Psoas muscle (tissue), 8 donors: ENCODE data around the gene MRPL1. TPM values are rescaled to one million over a fixed set of nuclear protein-coding genes. Genes with fewer than 3 reads are reported as not detected.
A peak's percentile ranks its signal among the peaks of the same experiment; 100 is the strongest.
"Not testable (repeated sequence)": the region's sequence is repeated elsewhere in the genome, so short reads cannot be mapped to it uniquely, and the experiment has no call there.

Experiments
- ATAC-seq, 4 donors: fragments of 200-7000 bp; cut with Tn5 transposase; one replicate each; pipeline ENCODE4 v1.9.1; 2020; ENCODE audit warnings: moderate library complexity in 3 of 4, mild to moderate bottlenecking in 2 of 4
- DNase-seq, 2 donors: peaks; one replicate each; pipeline ENCODE4 v3.0.0-alpha.2; 2020
- H3K27ac ChIP-seq: fragments of 200-600 bp; one replicate; pipeline ENCODE4 v1.8.0; 2022
- H3K27me3 ChIP-seq, 3 donors: fragments of 200-600 bp in 1 of 3; one replicate each; pipeline versions ENCODE4 v1.6.1 to v1.8.0; 2013 to 2022; ENCODE audit warnings: low read length in 2 of 3, mild to moderate bottlenecking in 2 of 3, moderate library complexity in 1 of 3; ENCODE audit not compliant: insufficient read depth in 3 of 3
- H3K36me3 ChIP-seq, 2 donors: fragments of 200-600 bp in 1 of 2; one replicate each; pipeline versions ENCODE4 v1.6.1 to v1.8.0; 2013 to 2022; ENCODE audit warnings: low read depth in 1 of 2, mild to moderate bottlenecking in 1 of 2, moderate library complexity in 1 of 2; ENCODE audit not compliant: insufficient read depth in 1 of 2
- H3K4me1 ChIP-seq: fragments of 200-600 bp; one replicate; pipeline ENCODE4 v1.8.0; 2022
- H3K4me3 ChIP-seq: fragments of 200-600 bp; one replicate; pipeline ENCODE4 v1.8.0; 2022; ENCODE audit warnings: mild to moderate bottlenecking
- H3K9me3 ChIP-seq: fragments of 200-600 bp; one replicate; pipeline ENCODE4 v1.8.0; 2022
- WGBS, 3 donors: extraction: QIAGEN DNeasy Blood & Tissue Kit; methylation state at CpG; one replicate each; pipeline versions ENCODE4 v1.1.6 to v1.1.7; 2013; 5-methylcytosine and 5-hydroxymethylcytosine counted together
- intact Hi-C, 2 donors: fragments of 100-400 bp; cut with DNase I; formaldehyde crosslinking; loops; one replicate each; pipeline versions ENCODE4 v1.11.0 to v1.14.2; 2022
- polyA plus RNA-seq, 3 donors: library from polyadenylated mRNA; stranded (reverse); fragments of 200-250 nt; gene quantifications; one replicate each; pipeline ENCODE4 v1.2.3, GENCODE V29; 2013
- total RNA-seq, 4 donors: library from RNA; stranded (reverse); fragmentation: NEBNext Ultra II Directional in 2 of 4; extraction: Animal tissue kit (Norgen Biotek cat#: 25700) in 2 of 4; gene quantifications; one replicate each; pipeline versions ENCODE4 v1.2.1 to v1.2.4, GENCODE V29; 2021 to 2023
- TF ChIP-seq, protein P1 (sequence below): fragments of 200-600 bp; IDR thresholded peaks from one replicate; pipeline ENCODE4 v1.8.0; 2022; ENCODE audit warnings: antibody characterized with exemption
- donor health status: healthy with polysubstance abuse.
- donor health status: DM: no; HTN: no; CAD: no; lungs with moderate emphysema.
- donor health status: Bipolar disorder and iron deficiency.
- donor health status: healthy.
- donor health status: DM: yes; HTN: yes; CAD: no.
- donor health status: DM: no; HTN: no; CAD: no.
- donor health status: DM: no; HTN: no; CAD: no.
- donor health status: DM: yes; HTN: yes; CAD: no.

The MRPL1 gene
- total and polyA plus RNA-seq, 7 donors: 28.1 to 64.6 (median 38.3) TPM

DNA sequence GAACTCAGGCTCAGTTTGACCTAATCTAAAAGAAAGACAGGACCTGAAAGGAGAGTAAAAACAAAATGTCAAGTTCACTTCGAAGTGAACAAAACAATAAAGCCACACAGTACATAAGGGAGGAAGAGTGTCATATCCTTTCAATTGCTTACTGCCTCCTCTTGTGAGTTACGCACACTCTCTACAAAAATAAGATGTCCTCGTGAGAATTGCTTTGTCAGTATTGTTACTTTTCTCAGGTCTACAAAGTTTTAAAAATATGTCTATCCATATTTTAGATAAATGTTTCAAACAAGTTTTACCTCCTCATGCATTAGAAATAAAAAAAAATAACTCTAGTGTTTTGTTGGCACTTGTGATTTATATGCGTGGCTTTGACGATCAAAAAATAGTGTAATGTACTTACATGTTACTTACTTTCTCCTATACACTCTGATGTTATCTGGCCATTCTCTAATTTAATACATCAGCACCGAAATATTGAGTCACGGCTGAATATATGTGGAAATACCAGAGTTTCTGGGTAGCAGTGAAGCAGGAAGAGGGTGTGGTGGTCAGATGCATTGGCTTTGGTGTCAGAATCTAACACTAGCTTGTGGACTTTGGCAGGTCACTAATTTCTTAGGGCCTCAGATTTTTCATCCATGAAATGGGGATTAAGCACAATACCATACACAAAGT, 8.1 kb upstream of the MRPL1 start:
- no peak for ATAC-seq
- no peaks in the 10 kb centered on the region for H3K27me3 ChIP-seq
- H3K27ac ChIP-seq: peak overlapping the region; percentile 32
- no peak overlapping the region for H3K4me3 ChIP-seq
- intact Hi-C loops: loop anchor here in 1 of 2 donors (5.0 kb wide), 1 partner anchor 32 kb away; no protein-coding TSS in a partner anchor
- 65 to 75% (median 67%) methylated on average over 7 of the region's 7 CpGs for WGBS, 3 donors
- H3K9me3 ChIP-seq: no peaks in the 10 kb centered on the region
- TF ChIP-seq, protein P1, sequence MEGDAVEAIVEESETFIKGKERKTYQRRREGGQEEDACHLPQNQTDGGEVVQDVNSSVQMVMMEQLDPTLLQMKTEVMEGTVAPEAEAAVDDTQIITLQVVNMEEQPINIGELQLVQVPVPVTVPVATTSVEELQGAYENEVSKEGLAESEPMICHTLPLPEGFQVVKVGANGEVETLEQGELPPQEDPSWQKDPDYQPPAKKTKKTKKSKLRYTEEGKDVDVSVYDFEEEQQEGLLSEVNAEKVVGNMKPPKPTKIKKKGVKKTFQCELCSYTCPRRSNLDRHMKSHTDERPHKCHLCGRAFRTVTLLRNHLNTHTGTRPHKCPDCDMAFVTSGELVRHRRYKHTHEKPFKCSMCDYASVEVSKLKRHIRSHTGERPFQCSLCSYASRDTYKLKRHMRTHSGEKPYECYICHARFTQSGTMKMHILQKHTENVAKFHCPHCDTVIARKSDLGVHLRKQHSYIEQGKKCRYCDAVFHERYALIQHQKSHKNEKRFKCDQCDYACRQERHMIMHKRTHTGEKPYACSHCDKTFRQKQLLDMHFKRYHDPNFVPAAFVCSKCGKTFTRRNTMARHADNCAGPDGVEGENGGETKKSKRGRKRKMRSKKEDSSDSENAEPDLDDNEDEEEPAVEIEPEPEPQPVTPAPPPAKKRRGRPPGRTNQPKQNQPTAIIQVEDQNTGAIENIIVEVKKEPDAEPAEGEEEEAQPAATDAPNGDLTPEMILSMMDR: no peak
- DNase-seq: no peak
- H3K4me1 ChIP-seq: no peaks in the 10 kb centered on the region
- H3K36me3 ChIP-seq: no peaks in the 10 kb centered on the region

DNA sequence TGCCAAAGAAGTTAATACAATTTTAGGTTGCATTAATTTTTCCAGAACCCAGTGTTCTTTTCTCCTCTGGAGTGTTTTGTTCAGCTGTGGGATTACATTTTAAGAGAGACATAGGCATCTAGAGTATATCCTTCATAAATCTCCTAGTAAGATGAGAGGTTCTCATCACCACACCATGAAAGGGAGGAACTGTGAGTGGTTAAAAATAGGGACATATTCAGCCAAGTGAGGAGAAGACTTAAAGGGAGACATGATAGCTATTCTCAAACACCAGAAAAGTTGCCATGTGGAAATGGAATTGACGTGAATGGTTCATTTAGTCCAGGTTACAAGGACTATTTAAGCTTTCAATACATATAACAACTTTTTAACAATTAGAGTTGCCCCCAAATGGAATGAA, 6.5 kb upstream of the MRPL1 start:
- TF ChIP-seq, protein P1: no peak
- 28 to 61% (median 46%) methylated on average over 1 of the region's 1 CpG for WGBS, 3 donors
- ATAC-seq (peak in 1 of 4 donors; percentile 63), DNase-seq (no peak)
- Histone ChIP-seq H3K36me3 (no peaks in the 10 kb centered on the region), H3K4me1 (peaks cover 1% of the 10 kb centered on the region), H3K9me3 (no peaks in the 10 kb centered on the region), H3K27me3 (no peaks in the 10 kb centered on the region), H3K4me3 (no peak overlapping the region), H3K27ac (peak overlapping the region; percentile 7)
- intact Hi-C loops: loop anchor here in 1 of 2 donors (5.0 kb wide), 1 partner anchor 34 kb away; no protein-coding TSS in a partner anchor

DNA sequence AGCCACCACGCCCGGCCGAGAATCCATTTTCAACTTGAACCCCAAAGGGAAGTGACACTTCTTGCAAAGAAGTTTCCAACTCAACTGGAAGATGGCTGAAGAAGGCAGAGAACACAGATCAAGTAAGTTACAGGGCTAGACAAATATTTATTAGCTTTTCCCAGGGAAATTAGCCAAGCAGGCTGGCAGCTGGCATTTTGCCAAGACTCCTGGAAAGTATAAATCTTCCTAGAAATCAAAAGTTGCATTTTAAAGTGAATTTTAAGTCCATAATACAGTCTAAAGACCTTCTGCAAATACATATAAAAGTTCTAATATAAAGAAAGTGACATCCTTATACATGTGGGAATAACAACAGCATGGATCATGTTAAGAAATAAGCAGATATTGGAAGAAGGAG, 3.4 kb upstream of the MRPL1 start:
- 98 to 100% (median 100%) methylated on average over 3 of the region's 3 CpGs for WGBS, 3 donors
- Histone ChIP-seq H3K4me1 (peaks cover 7% of the 10 kb centered on the region), H3K27me3 (no peaks in the 10 kb centered on the region), H3K9me3 (no peaks in the 10 kb centered on the region), H3K4me3 (no peak overlapping the region), H3K27ac (no peak overlapping the region), H3K36me3 (no peaks in the 10 kb centered on the region)
- TF ChIP-seq, protein P1: no peak
- ATAC-seq: no peak
- intact Hi-C loops: loop anchor here in 1 of 2 donors (5.0 kb wide), 1 partner anchor 37 kb away; no protein-coding TSS in a partner anchor
- DNase-seq: no peak

DNA sequence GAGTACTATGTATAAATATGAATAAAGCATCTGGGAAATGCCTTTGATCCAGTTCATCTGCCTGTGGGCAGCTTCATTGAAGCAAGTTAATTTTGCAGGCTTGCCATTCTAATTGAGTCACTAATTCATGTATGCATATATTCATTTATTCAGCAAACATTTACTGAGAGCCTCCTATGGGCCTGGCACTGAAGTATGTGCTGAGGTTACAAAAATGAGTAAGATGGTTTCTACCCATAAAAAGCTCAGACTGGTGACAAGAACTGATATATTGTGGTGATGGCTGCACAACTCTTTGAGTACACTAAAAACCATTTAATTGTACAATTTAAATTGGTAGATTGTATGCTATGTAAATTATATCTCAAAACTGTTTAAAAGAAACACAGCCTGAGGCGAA, 1.1 kb upstream of the MRPL1 start:
- peaks cover 0 to 4% of the 10 kb centered on the region in 2 donors for H3K36me3 ChIP-seq
- TF ChIP-seq, protein P1: no peak
- peak overlapping the region; percentile 95 for H3K4me3 ChIP-seq
- intact Hi-C loops: loop anchor here in 1 of 2 donors (10.0 kb wide), 1 partner anchor 127 kb away; no protein-coding TSS in a partner anchor
- WGBS, 3 donors: 91 to 95% (median 94%) methylated on average over 1 of the region's 1 CpG
- no peaks in the 10 kb centered on the region for H3K27me3 ChIP-seq
- ATAC-seq (no peak), DNase-seq (no peak)
- H3K4me1 ChIP-seq: peaks cover 10% of the 10 kb centered on the region
- no peaks in the 10 kb centered on the region for H3K9me3 ChIP-seq
- peak overlapping the region; percentile 99 for H3K27ac ChIP-seq

DNA sequence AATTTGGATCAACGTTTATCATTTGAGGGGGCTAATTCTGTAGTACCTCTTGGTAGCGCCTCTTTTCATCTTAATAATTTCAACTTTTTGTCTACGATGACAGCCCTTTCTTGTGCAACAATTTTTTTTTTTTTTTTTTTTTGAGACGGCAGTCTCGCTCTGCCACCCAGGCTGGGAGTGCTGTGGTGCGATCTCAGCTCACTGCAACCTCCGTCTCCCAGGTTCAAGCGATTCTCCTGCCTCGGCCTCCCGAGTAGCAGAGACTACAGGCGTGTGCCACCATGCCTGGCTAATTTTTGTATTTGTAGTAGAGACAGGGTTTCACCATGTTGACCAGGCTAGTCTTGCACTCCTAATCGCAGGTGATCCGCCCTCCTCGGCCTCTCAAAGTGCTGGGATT, 711 bp downstream of the MRPL1 start:
- not testable (repeated sequence) for H3K9me3 ChIP-seq, H3K27me3 ChIP-seq, H3K4me1 ChIP-seq, H3K36me3 ChIP-seq, DNase-seq
- H3K27ac ChIP-seq: peak overlapping the region; percentile 99
- ATAC-seq: peak in 2 of 4 donors; percentile 33 to 42
- WGBS, 3 donors: 26 to 33% (median 30%) methylated on average over 14 of the region's 14 CpGs
- intact Hi-C loops: loop anchor here in 1 of 2 donors (10.0 kb wide), 1 partner anchor 129 kb away; no protein-coding TSS in a partner anchor
- peak overlapping the region; percentile 95 for H3K4me3 ChIP-seq
